GM12878 (cell line): ENCODE measurements around the gene DPF3. TPM values are rescaled to one million over a fixed set of nuclear protein-coding genes. Genes with fewer than 3 reads are reported as not detected.

Experiments
- ASH2L ChIP-seq: fragments of 300-600, 200-600 bp; sonication (generic); IDR thresholded peaks from 2 replicates; pipeline ENCODE4 v1.6.1; 2017; ENCODE audit warnings: low read depth, mild to moderate bottlenecking, borderline replicate concordance
- BCL11A ChIP-seq: IDR thresholded peaks from 2 replicates; pipeline ENCODE4 v1.6.1; 2011; ENCODE audit warnings: low read depth, low read length
- BHLHE40 ChIP-seq, 2 experiments: fragments of 450-650 bp in 1 of 2; IDR thresholded peaks; 2 replicates each; pipeline ENCODE4 v1.6.1; 2011 to 2017; ENCODE audit warnings: low read depth in 2 of 2, borderline replicate concordance in 1 of 2, improper control_type of control experiment in 1 of 2, low read length in 1 of 2, mild to moderate bottlenecking in 1 of 2
- CBX5 ChIP-seq: sonication (generic); IDR thresholded peaks from 2 replicates; pipeline ENCODE4 v1.6.1; 2016; ENCODE audit warnings: low read depth, moderate library complexity, mild to moderate bottlenecking, inconsistent platforms
- CEBPB ChIP-seq, 2 experiments: fragments of 150-350 bp in 1 of 2; IDR thresholded peaks; 2 replicates each; pipeline ENCODE4 v1.6.1; 2012 to 2014; ENCODE audit warnings: low read depth in 2 of 2, low read length in 2 of 2, borderline replicate concordance in 1 of 2, inconsistent platforms in 1 of 2
- CREM ChIP-seq: IDR thresholded peaks from 2 replicates; pipeline ENCODE4 v1.6.1; 2014; ENCODE audit warnings: antibody characterized with exemption, low read depth
- DPF2 ChIP-seq: fragments of 450-650 bp; IDR thresholded peaks from 2 replicates; pipeline ENCODE4 v1.6.1; 2017; ENCODE audit warnings: mild to moderate bottlenecking
- EED ChIP-seq: sonication (generic); IDR thresholded peaks from 2 replicates; pipeline ENCODE4 v1.6.1; 2016; ENCODE audit warnings: antibody characterized with exemption, low read depth
- EP300 ChIP-seq, 2 experiments: fragments of 150-350 bp in 1 of 2; IDR thresholded peaks; 2 replicates each; pipeline ENCODE4 v1.6.1; 2011 to 2012; ENCODE audit warnings: low read depth in 2 of 2, low read length in 2 of 2, borderline replicate concordance in 1 of 2, improper control_type of control experiment in 1 of 2, inconsistent platforms in 1 of 2; ENCODE audit not compliant: control insufficient read depth in 1 of 2
- GABPA ChIP-seq: IDR thresholded peaks from 2 replicates; pipeline ENCODE4 v1.6.1; 2014; ENCODE audit warnings: antibody characterized with exemption, low read depth, mild to moderate bottlenecking, inconsistent platforms
- GATAD2B ChIP-seq: fragments of 450-650 bp; conservative IDR thresholded peaks from 2 replicates; pipeline ENCODE4 v1.6.1; 2017; ENCODE audit warnings: low read depth, mild to moderate bottlenecking, moderate library complexity
- HDAC2 ChIP-seq: fragments of 200-600 bp; sonication (generic); IDR thresholded peaks from 2 replicates; pipeline ENCODE4 v1.6.1; 2017
- IRF5 ChIP-seq: fragments of 450-650 bp; IDR thresholded peaks from 2 replicates; pipeline ENCODE4 v1.6.1; 2017; ENCODE audit warnings: borderline replicate concordance
- MLLT1 ChIP-seq: fragments of 450-650 bp; IDR thresholded peaks from 2 replicates; pipeline ENCODE4 v1.6.1; 2016; ENCODE audit warnings: mild to moderate bottlenecking
- NR2F1 ChIP-seq: fragments of 450-650 bp; conservative IDR thresholded peaks from 2 replicates; pipeline ENCODE4 v1.6.1; 2017; ENCODE audit warnings: mild to moderate bottlenecking
- POU2F2 ChIP-seq: IDR thresholded peaks from 3 replicates; pipeline ENCODE4 v1.6.1; 2011; ENCODE audit warnings: low read depth, mild to moderate bottlenecking, low read length, borderline replicate concordance
- RFX5 ChIP-seq: IDR thresholded peaks from 2 replicates; pipeline ENCODE4 v1.6.1; 2011; ENCODE audit warnings: low read depth, low read length, improper control_type of control experiment
- RUNX3 ChIP-seq: IDR thresholded peaks from 2 replicates; pipeline ENCODE4 v1.6.1; 2012; ENCODE audit warnings: low read length, inconsistent platforms
- SMAD1 ChIP-seq: fragments of 450-650 bp; IDR thresholded peaks from 2 replicates; pipeline ENCODE4 v1.6.1; 2018; ENCODE audit warnings: mild to moderate bottlenecking, low read depth; ENCODE audit not compliant: partially characterized antibody
- SP1 ChIP-seq: IDR thresholded peaks from one replicate; pipeline ENCODE4 v1.6.1; 2011; ENCODE audit warnings: low read depth, low read length
- SPI1 ChIP-seq: IDR thresholded peaks from 2 replicates; pipeline ENCODE4 v1.6.1; 2011; ENCODE audit warnings: low read depth, mild to moderate bottlenecking, low read length, moderate library complexity, borderline replicate concordance; ENCODE audit not compliant: insufficient read depth
- STAT3 ChIP-seq: IDR thresholded peaks from 2 replicates; pipeline ENCODE4 v1.6.1; 2011; ENCODE audit warnings: low read depth, low read length, improper control_type of control experiment
- ZBED1 ChIP-seq: IDR thresholded peaks from 2 replicates; pipeline ENCODE4 v1.6.1; 2016; ENCODE audit warnings: borderline replicate concordance
- ZNF217 ChIP-seq: fragments of 450-650 bp; IDR thresholded peaks from 2 replicates; pipeline ENCODE4 v1.6.1; 2017; ENCODE audit warnings: antibody characterized with exemption, mild to moderate bottlenecking
- ZNF687 ChIP-seq: fragments of 450-650 bp; IDR thresholded peaks from 2 replicates; pipeline ENCODE4 v1.6.1; 2017; ENCODE audit warnings: mild to moderate bottlenecking, moderate library complexity
- polyA plus RNA-seq, 11 experiments: library from polyadenylated mRNA; depleted of rRNA in 4 of 11; unstranded in 6 of 11; stranded (reverse) in 5 of 11; fragments of >200 nt; fragmentation: Nextera tagmentation in 4 of 11; fragmentation: Illumina TruSeq in 1 of 11; extraction: Ambion mirVana in 4 of 11; extraction: Trizol in 1 of 11; gene quantifications; 1 replicate in 1 of 11; 2 replicates in 10 of 11; pipeline versions ENCODE4 v1.2.1 to v1.2.3, GENCODE V29; 2011 to 2016; ENCODE audit warnings: inconsistent platforms in 2 of 11, missing spikeins in 2 of 11, low read depth in 1 of 11
- total RNA-seq, 4 experiments: library from RNA; depleted of rRNA in 3 of 4; stranded (reverse); fragments of >200 nt in 3 of 4; fragmentation: Illumina TruSeq in 1 of 4; extraction: Trizol in 1 of 4; gene quantifications; 2 replicates each; pipeline versions ENCODE4 v1.2.1 to v1.2.3, GENCODE V29; 2013 to 2021

DPF3 gene
- total and polyA plus RNA-seq, 10 of the 15 experiments (the other 5 are each of a cell fraction or from before 2014, with no cell fraction given) = 0.69 to 8.0 (median 2.2) TPM

GRCh38 chr14:72714094-72714493 lies 179.8 kb downstream of the DPF3 start (continued):
- peak; percentile 93 for TF ChIP-seq RUNX3
- TF ChIP-seq RFX5 = no peak
- TF ChIP-seq ZBED1 = peak; percentile 36; the same call in 1 of the 2 replicates
- peak; percentile 58; the same call in 1 of the 3 replicates for TF ChIP-seq POU2F2
- no peak for TF ChIP-seq ASH2L
- TF ChIP-seq BHLHE40 (IDR thresholded peaks at IDR 0.05; ENCODE audit: borderline replicate concordance in 1 of 2, low read depth in 2 of 2, low read length in 1 of 2) = peak; percentile 82 to 87
- peak; percentile 72 for TF ChIP-seq SP1
- no peak for TF ChIP-seq GABPA
- TF ChIP-seq EED = peak; percentile 88
- TF ChIP-seq ZNF217 = 0 out of 2 replicates have a peak, but pooled peaks have one; percentile 23
- TF ChIP-seq IRF5 = no peak
- TF ChIP-seq CBX5 = no peak
- peak; percentile 86 for TF ChIP-seq DPF2
- TF ChIP-seq CEBPB (IDR thresholded peaks at IDR 0.05; ENCODE audit: borderline replicate concordance in 1 of 2, low read depth in 2 of 2, low read length in 2 of 2) = no peak
- peak; percentile 63 for TF ChIP-seq MLLT1
- peak; percentile 63 for TF ChIP-seq ZNF687
- peak; percentile 52; the same call in 1 of the 2 replicates for TF ChIP-seq SPI1
- no peak for TF ChIP-seq SMAD1
- TF ChIP-seq NR2F1 = peak; percentile 34; the same call in 1 of the 2 replicates
- TF ChIP-seq BCL11A = peak; percentile 63; the same call in 1 of the 2 replicates
- TF ChIP-seq EP300 (IDR thresholded peaks at IDR 0.05; ENCODE audit: borderline replicate concordance in 1 of 2, control insufficient read depth in 1 of 2, low read depth in 2 of 2, low read length in 2 of 2) = peak; percentile 60 to 68; a peak in 3 of 4 replicates
- no peak for TF ChIP-seq STAT3
- peak; percentile 72 for TF ChIP-seq CREM
- no peak for TF ChIP-seq HDAC2
- TF ChIP-seq GATAD2B = 0 out of 2 replicates have a peak, but pooled peaks have one; percentile 41
